NCI-H748 (cell line): ENCODE results near the gene DAPK2.
A peak's percentile ranks its signal among the peaks of the same experiment; 100 is the strongest.
"Not testable (repeated sequence)": the region's sequence is repeated elsewhere in the genome, so short reads cannot be mapped to it uniquely, and the experiment has no call there.

ENCODE experiments used
- DNase-seq: peaks from one replicate; lab custom pipeline; 2025; ENCODE audit not compliant: unreplicated experiment; lab: John Stamatoyannopoulos, UW

DAPK2 gene

DNA sequence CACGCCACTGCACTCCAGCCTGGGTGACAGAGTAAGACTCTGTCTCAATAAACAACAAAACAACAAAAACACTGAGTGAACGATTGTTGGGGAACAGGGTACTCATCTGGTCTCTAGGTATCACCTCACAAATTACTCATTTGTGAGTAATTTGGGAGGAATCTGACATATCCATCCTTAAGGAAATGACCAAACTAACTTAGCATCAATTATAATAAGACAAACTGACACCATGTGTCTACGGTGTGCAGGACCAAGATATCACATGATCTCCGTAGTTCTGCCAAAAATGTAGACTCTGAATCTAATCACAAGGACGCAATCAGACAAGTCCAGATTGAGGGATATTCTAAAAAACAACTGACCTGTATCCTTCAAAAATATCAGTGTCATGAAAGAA is 12.0 kb upstream of the DAPK2 start:
- DNase-seq = no peak

DNA sequence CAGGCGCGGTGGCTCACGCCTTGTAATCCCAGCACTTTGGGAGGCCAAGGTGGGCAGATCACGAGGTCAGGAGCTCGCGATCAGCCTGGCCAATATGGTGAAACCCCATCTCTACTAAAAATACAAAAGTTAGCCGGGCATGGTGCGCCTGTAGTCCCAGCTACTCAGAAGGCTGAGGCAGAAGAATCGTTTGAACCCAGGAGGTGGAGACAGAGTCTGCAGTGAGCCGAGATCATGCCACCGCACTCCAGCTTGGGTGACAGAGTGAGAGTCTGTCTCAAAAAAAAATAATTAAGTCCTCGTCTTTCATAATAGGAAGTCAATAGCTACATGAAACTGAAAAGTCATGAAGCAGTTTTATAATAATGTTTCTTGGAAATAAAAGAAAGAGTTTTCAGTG is 7.4 kb upstream of the DAPK2 start:
- not testable (repeated sequence) for DNase-seq

DNA sequence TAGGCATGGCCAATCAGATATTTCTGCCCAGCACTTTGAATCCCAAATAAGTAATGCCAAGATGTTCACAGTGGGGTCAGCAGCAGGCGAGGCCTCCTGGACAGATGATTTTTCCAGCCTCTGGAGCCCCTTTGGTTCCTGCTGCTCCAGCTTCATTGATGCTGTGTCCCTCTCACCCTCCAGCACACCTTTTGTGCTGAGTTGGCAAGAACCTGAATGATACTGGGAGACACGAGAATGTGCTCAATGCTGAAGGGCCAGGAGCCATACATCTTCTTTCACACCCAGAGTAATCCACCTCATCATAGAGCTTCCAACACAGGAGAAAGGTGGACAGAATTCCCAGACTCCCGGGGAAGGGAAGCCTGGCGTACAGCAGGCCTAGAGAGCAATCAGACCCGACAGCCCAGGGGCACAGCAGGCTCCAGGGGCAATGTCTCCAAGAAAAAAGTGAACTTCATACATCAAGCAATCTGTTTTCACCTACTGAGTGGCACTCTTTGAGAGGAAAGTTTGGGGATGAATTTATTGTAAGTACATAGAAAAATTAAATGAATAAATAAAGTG is 6.7 kb upstream of the DAPK2 start:
- DNase-seq = no peak

DNA sequence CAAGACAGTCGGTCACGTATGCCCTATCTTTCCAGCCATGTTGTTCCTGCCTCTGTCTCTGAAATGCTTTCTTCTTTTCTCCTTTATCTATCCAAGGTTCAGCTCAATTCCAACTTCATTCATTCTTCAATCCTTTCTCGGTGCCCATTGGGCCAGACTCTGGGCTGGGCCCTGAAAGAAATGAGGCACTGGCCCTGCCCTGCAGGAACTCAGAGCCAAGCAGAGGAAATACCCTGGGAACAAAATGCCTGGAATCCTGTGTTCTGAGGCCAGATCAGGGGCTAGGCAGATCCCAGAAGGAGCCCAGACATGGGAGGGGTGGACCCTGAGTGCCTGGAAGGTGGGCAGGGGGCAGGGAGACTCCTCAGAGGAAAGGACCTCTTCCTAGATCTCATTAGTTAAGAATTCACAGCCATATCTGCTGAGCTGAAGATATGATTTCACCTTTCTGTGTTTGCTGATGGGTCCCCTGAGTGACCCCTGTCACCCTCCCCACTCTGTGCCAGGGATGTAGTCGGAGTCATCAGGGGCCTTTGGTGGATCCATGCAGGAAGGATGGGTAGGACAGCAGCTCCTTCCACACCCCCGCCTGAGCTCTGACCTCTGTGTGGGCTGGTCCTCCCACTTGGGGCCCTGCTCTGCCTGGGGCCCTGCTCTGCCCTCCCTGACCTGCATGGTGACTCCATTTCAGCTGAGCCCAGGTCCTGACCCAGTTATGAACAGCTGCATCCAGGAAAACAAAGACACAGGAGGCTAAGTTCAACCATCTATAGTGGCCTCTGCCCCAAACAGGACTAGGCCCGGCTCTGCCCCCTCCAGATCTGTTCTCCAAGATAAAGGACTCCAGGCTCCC is 5.3 kb upstream of the DAPK2 start:
- DNase-seq = no peak

DNA sequence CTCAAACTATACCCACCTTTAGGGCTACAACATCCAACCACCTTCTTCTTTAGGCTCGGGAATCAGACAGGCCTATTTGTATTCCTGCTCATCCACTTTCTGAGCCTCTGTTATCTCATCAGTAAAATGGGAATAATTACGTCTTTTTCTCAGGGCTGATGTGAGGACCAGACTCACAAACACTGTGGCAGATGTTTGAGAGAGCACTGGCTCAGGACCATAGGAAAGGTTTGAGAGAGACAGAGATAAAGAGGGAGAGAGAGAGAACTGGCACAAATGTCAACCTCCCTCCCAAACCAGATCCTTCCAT is 4.8 kb upstream of the DAPK2 start:
- no peak for DNase-seq

DNA sequence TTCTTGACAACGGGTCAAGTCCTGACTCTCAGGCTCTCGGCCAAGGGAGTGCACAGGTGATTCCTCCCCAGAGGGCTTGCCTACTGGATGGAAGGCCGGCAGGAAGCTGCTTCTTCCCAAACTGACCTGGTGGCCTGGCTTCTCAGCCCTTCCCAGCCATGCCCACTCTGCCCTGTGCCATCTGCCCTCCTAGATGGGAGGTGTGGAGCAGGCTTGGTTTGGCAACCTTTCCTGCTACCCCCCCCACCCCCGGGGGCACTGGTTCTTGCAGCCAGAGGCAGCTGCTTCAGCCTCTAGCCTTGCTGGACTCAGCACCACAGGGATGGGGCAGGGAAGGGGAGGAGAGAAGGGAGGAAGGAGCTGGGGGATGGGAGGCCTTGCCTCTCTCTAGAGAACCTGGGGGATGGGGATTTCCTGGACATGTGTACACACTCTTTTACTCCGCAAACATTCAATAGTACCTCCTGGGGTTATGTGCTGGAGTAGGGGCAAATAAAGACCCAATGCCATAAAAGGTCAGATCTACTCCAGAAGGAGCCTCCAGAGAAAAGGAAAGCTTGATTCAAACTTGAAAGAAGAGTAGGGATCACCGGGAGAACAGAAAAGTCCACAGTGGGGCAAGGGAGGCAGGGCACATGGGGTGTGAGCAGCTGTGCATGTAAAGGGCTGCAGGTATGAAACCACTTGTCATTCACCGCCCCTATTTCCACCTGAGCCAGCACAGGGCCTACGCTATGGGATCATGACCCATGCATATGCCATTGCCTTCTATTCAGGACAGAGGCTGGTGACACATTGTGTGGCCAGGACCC is 4.2 kb upstream of the DAPK2 start:
- DNase-seq = peak; percentile 62

DNA sequence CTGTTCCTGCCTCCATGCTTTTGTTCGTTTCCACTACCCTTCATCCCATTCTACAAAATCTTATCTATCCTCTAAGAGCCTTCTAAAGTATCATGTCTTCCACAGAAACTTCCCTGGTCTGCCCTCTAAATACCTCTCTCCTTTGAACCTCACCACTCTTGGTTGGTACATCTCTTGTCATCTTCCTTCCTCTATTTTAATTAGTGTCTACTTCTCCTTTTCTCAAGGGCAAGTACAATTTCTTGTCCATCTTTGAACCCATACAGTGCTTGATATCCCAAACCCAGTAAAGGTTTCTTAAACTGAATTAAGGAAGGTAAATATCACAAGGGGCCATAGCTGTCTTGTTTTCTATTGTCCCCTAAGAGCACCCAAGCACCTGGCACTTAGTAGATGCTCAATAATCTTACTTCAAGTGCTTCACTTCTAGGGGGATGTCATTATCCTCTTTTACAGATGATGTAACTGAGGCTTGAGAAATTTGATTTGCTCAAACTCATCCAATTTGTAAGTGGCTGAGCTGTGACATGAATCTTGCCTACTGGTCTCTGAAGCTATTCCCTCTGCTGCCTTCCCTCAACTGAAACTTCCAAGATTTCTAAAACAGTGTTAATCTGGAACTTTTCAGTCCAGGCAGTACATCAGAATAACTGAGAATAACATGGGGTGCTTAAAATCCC is 2.6 kb upstream of the DAPK2 start:
- no peak for DNase-seq

DNA sequence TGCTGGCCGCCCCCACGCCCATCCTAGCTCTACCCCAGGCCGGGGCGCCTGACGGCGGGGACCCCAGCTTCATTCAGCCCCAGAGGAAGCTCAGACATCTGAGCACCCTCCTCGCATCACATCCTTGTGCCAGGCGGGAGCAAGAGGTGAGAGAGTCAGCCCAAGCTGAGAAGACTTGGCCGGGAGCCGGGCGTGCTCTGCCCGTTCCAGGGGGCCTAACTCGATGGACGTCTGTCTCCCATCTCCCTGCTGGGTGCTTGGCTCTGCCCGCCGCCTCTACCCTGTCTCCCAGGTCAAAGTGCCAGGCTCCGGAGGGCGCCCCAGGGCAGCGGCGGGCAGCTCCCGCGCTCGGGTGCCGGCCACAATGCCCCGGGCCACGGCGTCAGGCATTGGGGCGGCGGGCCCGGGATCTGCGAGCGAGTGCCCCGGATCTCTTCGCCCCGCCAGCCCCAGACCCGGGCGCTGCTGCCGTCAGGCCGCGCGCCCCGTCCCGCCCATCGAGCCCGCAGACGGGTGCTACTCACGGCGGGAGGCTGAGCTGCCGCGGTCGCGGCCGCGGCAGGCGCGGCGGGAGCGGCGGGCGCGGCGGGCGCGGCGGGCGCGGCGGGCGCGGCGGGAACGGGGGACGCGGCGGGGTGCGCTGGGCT is 388 bp downstream of the DAPK2 start:
- DNase-seq = peak; percentile 17

DNA sequence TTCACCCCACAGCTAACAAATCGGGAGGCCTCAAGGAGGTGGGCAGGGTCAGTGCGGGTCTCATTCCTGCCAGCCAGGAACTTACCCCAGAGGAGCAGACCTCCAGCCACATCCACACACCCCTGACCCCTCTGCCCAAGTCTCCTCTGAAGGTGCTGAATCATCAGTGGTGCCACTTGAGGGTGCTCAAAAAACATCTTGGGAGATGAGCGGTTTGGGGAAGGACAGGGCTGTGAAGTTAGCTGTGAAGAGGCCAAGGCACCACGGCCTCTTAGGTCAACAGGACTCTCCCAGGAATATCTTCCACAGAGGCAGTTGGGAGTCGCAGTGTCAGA is 1.2 kb downstream of the DAPK2 start:
- DNase-seq = no peak

DNA sequence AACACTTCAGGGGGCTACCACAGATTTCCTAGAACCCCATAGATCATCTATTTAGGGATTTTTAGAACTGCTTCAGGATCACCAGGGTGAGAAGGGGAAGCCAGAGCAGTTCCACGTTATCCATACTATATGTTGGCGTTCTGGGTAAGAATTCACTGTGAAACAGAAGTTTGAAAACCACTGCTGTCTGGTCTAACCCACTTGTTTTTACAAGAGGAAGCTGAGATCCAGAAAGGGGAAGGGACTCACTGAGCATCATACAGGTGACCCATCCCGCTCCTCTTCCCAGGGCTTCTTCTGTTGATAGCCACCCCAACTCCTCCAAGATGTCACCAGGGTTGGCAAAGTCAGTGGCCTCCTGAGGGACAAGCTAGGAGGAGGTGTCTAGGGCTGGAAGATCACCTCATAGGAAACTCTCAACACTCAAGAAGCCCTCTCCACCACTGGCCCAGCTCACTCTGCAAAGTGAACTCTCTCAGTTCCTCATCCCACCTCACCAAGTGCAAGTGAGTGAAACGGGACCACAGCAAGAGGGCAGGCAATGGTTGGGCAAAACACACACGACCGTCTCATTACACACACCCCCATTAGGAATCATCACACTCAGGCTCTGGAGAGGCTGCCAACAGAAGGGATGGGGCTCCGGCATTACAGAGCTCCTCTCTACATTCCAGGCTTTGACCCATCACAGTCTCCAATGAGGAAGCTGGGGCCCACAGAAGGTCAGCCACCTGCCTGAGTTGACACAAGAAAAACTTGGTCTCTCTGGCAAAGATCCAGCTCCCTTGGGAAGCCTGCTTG is 1.8 kb downstream of the DAPK2 start:
- DNase-seq = no peak

DNA sequence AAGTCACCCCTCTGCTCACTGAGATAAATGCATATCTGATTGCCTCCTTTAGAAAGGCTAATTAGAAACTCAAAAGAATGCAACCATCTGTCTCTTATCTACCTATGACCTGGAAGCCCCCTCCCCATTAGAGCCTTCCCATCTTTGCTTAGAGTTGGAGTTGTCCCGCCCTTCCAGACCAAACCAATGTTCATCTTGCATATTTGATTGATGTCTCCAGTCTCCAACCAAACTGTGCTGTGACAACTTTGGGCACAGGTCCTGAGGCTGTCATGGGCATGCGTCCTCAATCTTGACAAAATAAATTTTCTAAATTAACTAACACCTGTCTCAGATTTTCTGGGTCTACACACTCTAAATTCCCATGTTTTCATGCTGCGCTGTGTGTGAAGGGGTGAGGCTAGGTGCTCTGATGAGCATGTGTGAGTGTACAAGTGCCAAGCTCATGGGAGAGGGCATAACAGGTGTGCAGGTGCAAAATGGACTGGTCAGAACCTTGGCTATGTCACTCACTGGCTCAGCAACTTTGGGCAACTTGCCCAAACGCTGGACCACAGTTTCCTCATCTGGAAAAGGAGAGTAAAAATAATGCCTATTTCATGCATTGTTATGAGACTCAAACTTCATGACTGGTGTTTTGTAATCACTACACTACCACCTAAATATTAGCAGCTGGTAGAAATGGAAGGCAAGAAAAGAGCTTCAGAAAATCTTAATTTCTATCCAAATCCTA is 7.2 kb downstream of the DAPK2 start:
- no peak for DNase-seq

DNA sequence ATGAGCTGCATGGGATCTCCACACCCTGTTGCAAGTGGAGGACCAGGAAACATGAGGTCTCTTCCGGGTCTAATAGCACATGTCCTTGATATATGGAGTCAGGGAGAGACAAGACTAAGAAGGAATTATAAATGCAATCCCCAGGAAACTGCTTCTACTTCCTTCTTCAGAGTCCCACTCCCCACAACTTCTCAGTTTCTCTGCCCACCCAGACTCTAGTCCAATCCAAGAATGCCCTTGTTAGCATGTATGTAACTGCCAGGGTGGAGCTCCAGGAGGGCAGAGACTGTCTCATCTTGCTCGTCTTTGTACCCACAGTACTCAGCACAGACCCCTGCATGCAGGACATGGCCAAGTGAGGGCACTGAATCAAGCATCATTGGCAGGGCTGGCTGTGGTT is 8.3 kb downstream of the DAPK2 start:
- no peak for DNase-seq

DNA sequence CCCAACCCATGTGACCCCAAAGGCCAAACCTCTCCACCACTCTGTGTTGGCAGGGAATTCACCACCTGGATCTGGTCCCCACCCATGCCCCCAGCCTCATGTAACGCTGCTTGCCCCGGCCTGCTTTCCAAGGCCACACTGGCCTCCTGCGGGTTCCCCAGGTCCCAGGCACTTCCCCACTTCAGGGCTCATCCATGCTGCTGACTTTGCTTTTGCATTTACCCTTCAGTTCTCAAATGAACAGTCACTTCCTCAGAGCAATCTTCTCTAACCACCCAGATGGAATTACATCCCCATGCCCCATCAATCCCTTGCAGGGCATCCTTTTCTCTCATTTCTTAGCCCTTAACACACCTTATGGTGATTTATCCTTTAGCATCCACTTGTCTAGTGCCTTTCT is 9.2 kb downstream of the DAPK2 start:
- DNase-seq = no peak

DNA sequence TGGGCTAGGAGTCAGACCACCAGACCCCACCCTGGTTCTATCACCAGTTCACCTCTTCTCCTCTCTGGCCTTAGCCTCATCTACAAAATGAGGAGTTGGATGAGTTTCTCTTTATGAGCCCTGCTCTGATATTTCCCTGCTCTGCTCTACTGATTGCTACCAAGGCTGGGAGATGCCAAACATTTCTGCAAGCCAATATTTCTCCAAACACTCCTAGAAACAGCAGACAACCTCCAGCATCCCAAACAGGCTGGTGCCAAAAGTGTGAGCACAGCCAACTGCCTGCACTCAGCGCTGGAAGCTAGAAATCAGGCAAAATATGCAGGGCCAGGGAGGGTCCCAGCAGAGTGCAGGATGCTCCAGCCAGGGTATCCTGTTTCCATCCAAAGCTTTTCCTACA is 10.8 kb downstream of the DAPK2 start:
- DNase-seq = no peak

DNA sequence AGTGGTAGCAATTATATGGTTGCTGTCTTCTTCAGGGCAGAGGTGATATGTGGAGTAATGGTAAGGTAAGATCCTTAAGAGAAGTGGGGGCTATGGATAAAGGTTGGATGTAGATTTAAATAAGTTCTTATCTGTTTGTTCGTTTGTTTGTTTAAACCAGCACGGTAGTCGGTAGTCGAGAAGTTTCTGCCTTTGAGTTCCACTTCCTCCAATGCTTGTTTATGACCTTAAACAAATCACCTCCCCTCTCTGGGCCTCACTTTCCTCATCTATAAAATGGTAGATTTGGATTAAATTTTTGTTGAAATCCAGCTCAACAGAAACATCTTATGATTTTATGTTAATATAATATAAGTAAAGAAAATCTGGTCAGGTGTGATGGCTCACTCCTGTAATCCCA is 11.8 kb downstream of the DAPK2 start:
- DNase-seq = no peak

DNA sequence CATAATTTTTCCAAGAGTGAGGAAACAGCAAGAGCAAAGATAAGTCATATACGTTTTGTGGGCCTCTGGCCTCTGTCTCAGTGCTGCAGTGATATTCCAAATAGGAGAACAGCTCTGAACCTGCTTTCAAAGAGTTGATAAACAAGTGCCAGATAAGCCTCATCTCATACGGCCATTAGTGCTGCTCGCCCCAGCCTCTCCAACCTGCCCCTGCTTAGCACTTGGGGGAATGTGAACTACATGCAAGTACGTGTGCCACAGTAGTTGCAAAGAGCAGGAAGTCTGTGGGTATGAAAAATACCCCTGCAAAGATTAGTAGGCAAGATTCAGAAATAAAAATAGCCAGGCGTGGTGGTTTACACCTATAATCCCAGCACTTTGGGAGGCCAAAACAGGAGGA is 14.0 kb downstream of the DAPK2 start:
- no peak for DNase-seq

DNA sequence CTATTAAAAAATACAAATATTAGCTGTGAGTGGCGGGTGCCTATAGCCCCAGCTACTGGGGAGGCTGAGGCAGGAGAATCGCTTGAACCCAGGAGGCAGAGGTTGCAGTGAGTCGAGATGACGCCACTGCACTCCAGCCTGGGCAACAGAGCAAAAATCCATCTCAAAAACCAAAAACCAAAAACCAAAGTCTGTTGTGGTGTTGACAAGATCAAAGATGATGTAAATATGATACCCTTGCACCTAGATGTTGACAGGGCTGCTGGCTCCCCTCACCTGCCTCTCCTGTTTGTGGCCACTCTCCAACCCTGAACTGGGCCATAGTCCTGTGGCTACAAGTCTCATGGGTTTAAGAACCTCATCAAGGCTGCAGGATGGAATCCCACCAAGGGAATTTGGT is 16.2 kb downstream of the DAPK2 start:
- no peak for DNase-seq

DNA sequence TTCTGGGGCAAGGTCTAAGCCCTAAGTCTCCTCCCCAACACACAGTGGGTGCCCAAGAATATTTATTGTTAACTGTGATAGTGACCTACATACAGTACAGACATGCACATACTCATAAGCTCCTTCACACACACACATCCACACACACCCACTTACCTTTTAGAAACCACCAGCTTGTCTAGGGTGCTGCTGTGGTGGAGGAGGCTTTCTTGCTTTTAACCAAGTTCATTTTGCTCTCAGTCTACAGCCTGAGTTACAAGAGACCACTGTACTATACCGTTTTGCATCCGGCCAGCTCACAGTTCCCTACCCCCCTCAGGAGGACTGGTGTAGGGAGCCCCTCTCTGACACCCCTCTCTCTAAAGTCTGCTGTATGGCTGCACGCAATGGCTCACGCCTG is 16.7 kb downstream of the DAPK2 start:
- no peak for DNase-seq

DNA sequence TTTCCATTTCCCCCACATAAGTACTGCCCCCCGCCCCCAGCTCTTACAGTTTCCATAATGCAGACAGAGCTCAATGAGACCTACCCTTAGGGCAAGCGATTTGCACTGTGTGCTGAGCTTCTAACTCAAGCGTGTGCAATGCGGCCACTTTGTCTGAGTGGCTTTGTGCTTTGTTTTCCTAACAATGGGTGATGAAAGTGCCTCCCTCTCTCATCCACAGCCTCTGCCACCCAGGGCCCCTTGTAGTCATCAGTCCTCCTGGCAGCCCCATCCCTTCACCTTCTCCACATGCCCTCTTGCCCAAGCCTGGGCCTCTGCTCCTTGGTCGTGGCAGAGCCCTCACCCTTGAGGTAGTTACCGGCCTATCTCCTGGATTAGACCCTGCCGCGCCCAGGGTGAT is 17.2 kb downstream of the DAPK2 start:
- peak; percentile 6 for DNase-seq

DNA sequence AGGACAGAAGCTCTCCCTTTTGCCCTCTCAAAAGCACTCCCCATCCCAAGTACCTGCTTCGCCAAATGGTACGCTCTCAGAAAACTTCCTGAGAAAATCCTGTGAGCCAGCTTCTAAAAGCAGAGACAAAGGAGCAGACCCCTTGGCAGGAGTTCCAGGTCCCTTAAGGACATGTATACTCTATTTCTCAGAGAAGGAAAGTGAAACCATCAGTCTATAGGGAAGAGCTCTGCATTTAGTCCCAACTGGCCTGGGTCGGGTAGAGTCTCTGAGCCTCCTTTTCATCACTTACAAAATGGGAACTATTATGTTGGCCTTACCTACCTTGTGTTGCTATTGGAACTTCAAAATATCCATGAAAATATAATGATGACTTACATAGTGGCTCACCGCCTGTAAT is 19.7 kb downstream of the DAPK2 start:
- no peak for DNase-seq
